ENCODE measurements around the gene CNTN3.

CNTN3 gene

DNA sequence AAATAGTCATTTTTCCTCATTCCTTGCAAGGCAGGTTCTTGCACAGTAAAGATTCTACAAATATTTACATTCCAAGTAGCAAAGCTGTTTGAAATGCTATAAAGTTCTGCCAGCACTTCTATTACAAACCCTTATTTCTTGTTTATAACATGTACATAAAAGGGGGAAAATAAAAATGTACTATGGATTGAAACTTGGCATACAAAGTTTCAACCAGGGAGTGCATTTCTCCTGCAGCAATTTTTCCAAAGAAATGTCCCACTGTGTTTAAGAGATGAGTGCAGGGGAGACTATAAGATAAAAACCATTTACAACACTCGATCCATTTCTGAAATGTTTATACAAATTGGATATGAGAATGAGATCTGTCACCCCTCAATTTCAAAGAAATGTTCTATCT, 3.3 kb downstream of the CNTN3 start:
- DNase-seq (ENCODE audit: low read depth, low spot score), result no peak

DNA sequence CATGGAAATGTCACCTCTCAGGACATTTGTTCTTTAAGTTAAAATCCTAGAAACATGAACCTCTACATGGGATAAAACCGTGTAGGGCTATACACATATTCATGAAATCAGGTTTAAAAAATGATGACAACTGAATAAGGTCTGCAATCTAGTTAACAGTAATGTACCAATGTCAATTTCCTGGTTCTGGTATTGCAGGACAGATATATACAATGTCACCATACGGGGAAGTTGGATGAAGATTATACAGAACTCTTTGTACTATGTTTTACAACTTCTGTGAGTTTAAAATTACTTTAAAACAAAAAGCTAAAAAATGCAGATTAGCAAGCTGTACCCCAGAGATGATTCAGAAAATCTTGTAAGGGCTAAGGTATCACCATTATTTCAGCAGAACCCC, 6.7 kb downstream of the CNTN3 start:
- no peak for DNase-seq (ENCODE audit: low read depth, low spot score)

DNA sequence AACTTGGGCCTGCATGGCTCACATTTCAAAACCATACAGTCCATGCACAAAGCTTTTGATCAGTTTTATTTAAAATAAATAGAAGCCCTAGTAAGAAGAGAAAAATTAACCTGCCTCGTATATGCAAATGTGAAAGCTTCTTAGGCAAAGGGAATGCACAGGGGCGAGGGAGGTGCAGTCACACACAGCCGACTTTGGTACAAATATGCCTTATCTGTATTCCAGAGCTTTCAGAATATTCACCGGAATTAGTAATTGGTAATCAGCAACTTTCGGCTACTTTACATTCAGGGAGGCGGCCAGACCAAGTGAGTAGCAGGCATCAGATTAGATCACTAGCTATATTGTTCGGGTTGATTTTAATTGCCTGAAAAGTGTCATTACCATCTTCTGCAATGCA, 7.5 kb downstream of the CNTN3 start:
- no peak for DNase-seq (ENCODE audit: low read depth, low spot score)

DNA sequence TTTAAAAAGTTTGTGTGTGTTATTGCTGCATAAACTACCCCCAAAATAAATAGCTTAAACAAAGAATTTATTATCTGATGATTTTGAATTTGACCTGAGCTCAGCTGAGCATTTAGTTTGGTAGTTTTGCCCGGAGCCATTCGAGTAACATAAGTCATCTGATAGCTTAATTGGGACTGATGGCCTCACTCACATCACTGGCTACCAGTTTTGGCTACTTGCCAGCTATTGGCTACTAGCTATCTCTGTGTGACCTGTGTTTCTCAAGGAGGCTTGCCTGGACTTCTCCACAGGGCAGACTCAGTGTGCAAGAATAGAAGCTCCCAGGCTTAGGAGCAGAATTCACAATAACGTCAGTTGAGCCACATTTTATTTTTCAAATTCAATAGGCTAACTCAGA, 9.0 kb downstream of the CNTN3 start:
- no peak for DNase-seq (ENCODE audit: low read depth, low spot score)

- DNase-seq (ENCODE audit: low read depth, low spot score), result no peak
These were observed 11.2 kb downstream of the CNTN3 start for GRCh38 chr3:74603292-74603691.

DNA sequence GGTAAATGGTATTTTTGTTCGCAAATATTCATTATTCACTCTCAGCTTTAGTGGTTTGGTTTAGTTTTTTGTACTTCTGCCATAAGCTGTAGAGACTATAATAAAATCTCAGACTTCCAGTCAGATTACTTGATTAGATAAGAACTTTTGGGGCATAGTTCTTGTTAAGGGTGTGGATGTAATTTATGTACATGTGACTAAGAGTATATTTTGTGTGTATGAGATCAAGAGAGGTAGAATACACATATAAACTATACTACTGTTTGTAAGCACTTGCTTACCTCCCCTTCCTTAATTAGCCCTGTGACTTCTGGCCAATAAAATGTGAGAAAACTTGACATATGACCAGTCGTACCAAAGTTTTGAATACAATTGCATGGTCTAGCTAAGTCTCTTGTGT, 12.0 kb downstream of the CNTN3 start:
- DNase-seq (ENCODE audit: low read depth, low spot score), result no peak

GRCh38 chr3:74601793-74602192, 12.7 kb downstream of the CNTN3 start:
- DNase-seq (ENCODE audit: low read depth, low spot score), result no peak

GRCh38 chr3:74599564-74599963, 14.9 kb downstream of the CNTN3 start:
- no peak for DNase-seq (ENCODE audit: low read depth, low spot score)

- no peak for DNase-seq (ENCODE audit: low read depth, low spot score)
These were observed 21.3 kb downstream of the CNTN3 start for GRCh38 chr3:74593152-74593551.

- DNase-seq (ENCODE audit: low read depth, low spot score), result no peak
These were observed 22.1 kb downstream of the CNTN3 start for GRCh38 chr3:74592359-74592758.

DNA sequence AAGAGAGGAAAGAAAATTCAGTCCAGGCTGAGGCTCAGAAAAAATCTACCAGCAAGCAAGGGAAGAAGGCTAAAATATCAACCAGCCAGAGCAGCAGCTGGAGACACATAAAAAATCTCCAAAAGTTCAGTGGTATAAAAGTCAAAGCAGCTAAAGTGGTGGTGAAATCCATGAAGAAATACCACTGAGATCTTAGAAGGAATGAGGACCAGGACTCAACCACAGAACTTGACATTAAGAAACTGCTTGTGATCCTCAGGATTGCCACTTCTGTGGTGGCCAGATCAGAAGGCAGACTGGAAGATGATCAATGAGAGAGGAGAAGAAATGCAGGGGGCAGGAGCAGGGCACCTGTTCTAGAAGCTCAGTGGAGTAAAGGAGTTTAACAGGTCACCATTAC, 22.5 kb downstream of the CNTN3 start:
- no peak for DNase-seq (ENCODE audit: low read depth, low spot score)

- no peak for DNase-seq (ENCODE audit: low read depth, low spot score)
These were observed 23.1 kb downstream of the CNTN3 start for GRCh38 chr3:74591342-74591741.

- no peak for DNase-seq (ENCODE audit: low read depth, low spot score)
These were observed 23.7 kb downstream of the CNTN3 start for GRCh38 chr3:74590620-74591262.

DNA sequence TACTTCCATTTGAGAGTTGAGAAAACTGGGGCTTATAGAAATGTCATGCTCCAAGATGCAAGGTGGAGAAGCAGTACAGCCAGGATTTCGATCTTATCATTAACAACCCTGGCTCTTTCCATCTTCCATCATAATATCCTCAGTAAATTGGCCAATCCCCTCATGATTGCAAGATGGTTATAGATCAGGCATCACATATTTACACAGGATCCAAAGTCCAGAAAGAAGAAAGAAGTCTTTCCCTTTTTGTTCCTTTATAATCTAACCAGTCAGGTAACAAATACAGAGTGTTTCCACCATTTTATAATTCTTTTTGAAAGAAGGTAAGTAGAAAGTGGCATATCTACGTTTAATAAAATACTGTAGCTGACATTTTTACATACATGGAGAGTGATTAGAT, 29.7 kb downstream of the CNTN3 start:
- DNase-seq (ENCODE audit: low read depth, low spot score), result no peak

GRCh38 chr3:74582982-74583381, 31.5 kb downstream of the CNTN3 start:
- no peak for DNase-seq (ENCODE audit: low read depth, low spot score)

DNA sequence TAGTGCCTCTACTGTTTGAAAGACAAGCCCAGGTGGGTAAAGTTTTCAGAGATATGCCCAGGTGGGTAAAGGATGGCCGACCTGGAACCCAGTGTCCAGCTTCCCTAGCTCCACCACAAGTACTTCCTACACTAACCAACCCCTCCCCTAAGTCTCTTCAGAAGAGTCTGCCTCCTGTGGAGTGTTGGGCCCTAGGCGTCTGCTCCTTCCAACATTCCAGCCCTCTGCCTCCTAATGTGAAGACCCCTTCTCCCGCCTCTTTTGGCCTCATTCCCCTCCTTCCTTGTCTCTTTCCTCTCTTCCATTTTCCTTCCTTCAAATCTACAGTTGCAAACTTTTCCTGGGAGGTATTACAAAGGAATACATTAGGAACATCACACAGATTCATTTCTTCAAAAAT, 38.6 kb downstream of the CNTN3 start:
- no peak for DNase-seq (ENCODE audit: low read depth, low spot score)

DNA sequence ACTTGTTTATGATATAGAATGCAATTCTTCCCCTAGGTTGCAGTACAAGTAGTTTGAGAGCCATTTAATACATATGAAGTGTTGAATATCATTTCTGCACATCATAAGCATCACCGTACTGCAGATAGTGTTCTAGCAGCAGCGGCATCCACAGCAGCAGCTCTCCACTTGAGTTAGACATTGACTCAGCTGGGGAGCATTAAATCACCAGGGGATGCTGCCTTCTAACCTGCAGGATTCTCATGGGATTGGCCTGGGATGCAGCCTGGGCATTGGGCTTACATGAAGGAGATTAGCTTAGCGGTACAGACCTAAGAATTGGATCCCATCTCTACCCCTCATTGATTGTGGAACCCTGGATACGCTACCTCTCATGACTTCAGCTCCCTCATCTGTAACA, 43.3 kb downstream of the CNTN3 start:
- DNase-seq (ENCODE audit: low read depth, low spot score), result no peak

Measured in smooth muscle cell of the brain vasculature (primary cell).